HG02840 (cell line): ENCODE measurements around the gene NFKBIE.
A peak's percentile ranks its signal among the peaks of the same experiment; 100 is the strongest.
"Not testable (repeated sequence)": the region's sequence is repeated elsewhere in the genome, so short reads cannot be mapped to it uniquely, and the experiment has no call there.

ENCODE experiments used
- ATAC-seq: cut with Tn5 transposase; IDR thresholded peaks from one replicate; pipeline ENCODE4 v1.9.1; 2021; ENCODE audit warnings: mild to moderate bottlenecking, moderate library complexity, moderate number of reproducible peaks; ENCODE audit not compliant: unreplicated experiment, low FRiP score

The NFKBIE gene

DNA sequence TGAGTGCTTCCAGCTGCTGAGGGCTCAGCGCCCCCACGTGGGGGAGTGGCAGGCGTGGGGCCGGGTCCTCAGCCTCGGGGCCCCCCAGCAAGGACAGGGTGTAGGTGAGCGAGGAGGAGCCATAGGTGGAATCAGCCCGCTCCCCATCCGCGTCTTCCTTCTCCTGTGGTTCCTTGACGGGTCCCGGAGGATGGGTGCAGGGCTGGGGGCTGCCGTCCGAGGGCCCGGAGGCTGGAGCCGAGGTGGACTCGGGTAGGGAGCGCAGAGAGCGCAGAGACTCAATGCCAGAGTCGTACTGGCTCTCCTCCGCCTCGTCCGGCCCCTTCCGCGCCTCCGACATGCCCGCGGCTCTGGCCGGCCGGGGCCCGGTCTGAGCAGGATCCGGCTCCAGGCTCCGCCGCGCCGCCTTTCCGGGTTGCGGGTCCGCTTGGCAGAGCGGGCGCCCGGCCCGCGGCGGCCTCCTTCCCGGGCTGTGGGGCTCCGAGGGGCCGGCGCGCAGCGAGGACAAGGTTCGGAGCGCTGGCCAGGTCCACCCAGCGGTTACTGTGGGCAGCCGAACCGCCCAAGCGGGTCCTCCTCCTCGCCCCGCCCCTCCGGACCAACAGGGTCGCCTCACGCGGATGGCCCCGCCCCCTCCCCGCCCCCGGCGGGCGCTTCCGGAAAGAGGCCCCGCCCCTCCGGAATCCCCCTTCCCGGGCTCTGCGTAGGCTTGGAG, at the start of gene NFKBIE:
TSS of gene NFKBIE (minus strand) at position 545 of the 715 bp plus-strand sequence. CDS start at position 340, 205 bp downstream.
- ATAC-seq: peak; percentile 45

DNA sequence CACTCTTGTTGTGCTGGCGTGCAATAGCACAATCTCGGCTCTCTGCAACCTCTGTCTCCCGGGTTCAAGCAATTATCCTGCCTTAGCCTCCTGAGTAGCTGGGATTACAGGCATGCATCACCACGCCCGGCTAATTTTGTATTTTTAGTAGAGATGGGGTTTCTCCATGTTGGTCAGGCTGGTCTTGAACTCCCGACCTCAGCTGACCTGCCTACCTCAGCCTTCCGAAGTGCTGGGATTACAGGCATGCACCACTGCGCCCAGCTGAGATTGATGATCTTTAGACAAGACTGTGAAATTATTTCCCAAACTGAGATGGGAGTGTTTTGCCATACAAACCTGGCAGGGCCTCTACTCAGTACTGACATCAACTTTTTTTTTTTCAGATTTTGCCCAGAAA, 49.3 kb upstream of the NFKBIE start:
- ATAC-seq: not testable (repeated sequence)

- peak; percentile 79 for ATAC-seq
Observed at GRCh38 chr6:44312901-44313788, 47.8 kb upstream of the NFKBIE start, which contains the start of gene AARS2. Gene AARS2, minus strand, starts transcription at chr6:44313347. Its CDS starts 24 bp downstream, at chr6:44313323.

- ATAC-seq: no peak
Observed at GRCh38 chr6:44311767-44312166, 46.4 kb upstream of the NFKBIE start.

DNA sequence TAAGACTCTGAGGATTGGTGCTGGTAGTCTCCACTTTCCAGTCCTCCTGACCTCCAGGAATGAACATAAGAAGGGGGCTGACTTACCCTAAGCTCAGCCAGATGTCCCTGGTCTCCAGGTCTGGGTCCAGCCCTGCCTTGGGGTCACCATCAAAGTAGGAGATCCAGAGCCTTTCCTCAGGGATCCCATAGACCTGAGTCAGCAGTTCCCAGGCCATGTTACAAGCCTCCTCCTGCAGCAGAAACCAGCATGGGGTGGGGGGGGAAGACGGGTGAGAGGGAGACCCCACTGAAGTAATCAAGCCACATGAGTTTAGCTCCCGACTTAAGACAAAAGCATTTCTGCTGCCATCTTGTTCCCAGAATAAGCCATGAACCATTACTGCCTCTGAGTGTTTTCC, 46.0 kb upstream of the NFKBIE start:
- ATAC-seq: no peak

- ATAC-seq: no peak
Observed at GRCh38 chr6:44310241-44310640, 44.9 kb upstream of the NFKBIE start.

GRCh38 chr6:44309631-44310030, 44.3 kb upstream of the NFKBIE start:
- ATAC-seq: no peak

- no peak for ATAC-seq
Observed at GRCh38 chr6:44309092-44309491, 43.7 kb upstream of the NFKBIE start.

DNA sequence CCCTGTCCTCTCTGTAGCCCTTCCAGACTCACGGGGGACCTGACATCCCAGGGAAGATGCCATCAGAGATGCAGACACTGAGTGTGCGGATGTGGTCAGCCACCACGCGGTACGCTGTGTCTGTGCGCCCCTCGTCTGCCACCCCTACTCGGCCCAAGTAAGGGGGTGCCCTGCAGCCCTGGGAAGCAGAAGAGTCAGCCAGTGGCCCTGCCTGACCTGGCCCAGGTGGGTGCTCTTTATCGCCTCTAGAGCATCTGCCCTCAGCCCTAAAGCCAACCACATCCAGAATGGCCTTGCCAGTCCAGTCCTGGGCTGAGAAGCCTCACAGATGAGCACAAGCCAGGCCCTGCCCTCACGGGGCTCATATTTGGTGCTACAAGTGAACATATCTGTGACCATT, 41.9 kb upstream of the NFKBIE start:
- no peak for ATAC-seq

DNA sequence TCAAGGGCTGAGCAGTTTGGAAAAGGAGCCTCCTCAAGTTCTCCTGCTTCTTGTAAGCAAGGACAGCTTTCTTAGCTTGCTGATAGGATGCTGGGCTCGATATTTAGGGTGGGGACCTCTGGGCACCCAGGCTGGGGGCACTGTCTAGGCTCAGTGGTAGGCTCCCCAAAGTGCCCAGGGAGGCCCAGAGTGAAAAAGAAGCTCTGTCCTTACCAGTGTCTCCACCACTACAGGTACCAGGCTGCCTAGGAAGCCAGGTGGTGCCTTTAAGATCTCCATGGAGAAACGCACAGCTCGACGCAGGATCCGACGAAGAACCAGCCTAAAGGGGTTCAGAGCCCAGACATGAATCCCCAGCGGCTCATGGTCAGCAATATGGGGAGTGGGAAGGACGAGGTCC, 41.4 kb upstream of the NFKBIE start:
- no peak for ATAC-seq

DNA sequence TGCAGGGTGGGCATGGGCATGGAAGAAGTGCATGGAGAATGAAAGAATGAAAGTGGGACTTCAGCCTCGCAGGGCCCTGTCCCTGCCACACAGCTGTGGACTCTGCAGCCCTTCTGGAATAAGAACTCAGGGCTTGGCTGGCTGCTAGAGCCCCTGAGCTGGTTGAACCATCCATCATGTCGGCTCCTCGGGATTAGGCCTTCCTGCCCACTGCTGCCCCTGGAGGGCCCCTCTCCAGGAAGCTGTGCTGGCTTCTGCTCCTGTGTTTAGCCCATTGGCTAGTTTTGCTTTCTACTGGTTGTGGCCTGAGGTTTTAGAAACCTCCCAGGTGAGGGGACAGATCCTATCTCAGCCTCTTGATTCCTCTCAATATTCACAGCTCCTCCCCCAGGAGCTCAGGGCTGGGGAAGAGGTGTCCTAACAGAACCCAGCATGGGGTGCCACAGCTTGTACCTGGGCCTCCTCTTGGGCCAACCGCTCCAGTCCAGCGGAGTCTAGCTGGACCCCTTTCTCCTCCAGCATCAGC, 39.9 kb upstream of the NFKBIE start:
- no peak for ATAC-seq

- ATAC-seq: no peak
Observed at GRCh38 chr6:44304282-44305199, 39.2 kb upstream of the NFKBIE start.

- ATAC-seq: no peak
Observed at GRCh38 chr6:44303842-44304241, 38.5 kb upstream of the NFKBIE start.

DNA sequence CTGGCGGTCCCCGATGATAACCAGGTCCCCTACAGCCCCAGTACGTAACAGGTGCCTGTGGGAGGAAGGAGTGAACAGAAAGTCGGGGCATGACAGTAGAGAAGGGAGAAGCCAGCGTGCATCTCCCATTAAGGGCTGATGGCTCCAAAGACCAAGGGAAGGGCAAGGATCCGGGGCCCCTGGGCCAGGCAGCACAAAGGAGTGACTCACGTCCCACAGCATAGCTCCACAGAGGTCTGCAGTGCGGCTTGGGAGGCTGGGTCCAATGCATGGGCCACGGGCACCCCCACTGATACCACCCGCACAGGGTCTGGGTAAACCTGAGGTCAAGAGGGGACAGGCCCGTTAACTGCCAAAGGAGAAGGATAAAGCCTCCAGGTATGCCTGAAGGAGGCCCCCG, 37.5 kb upstream of the NFKBIE start:
- no peak for ATAC-seq

GRCh38 chr6:44301782-44302564, 36.6 kb upstream of the NFKBIE start:
- no peak for ATAC-seq

- ATAC-seq: no peak
Observed at GRCh38 chr6:44301106-44301505, 35.8 kb upstream of the NFKBIE start.

DNA sequence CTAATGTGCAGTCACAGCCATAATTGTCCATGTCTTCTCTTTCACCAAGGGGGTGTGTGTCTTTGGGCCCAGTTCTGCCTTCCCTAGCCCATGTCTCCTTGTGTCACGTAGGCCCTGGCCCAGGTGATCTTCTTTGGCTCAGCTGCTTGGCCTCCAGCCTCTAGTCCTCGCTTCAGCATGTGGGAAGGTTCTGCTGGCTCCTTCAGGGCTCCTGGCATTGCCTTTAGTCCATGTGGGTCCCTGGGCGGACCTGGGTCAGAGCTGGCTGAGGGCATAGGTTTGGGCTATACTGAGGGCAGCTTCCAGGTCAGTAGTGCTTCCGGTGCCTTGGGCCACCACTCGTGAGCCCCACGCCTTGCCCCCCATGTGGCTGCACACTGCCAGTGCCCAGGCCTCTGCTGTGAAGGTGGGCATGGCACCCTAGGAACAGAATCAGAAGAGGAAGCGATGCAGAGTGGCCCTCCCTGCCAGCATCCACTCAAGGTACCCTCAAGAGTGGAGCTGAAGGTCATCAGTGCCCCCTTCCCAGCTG, 35.0 kb upstream of the NFKBIE start:
- ATAC-seq: no peak

- no peak for ATAC-seq
Observed at GRCh38 chr6:44298864-44299263, 33.5 kb upstream of the NFKBIE start.
